GM23248 (cell line): ENCODE measurements around the gene ASGR2. TPM values are rescaled to one million over a fixed set of nuclear protein-coding genes. Genes with fewer than 3 reads are reported as not detected.

ENCODE experiments used
- DNase-seq: peaks from one replicate; pipeline ENCODE4 v3.0.0-alpha.2; 2015
- H2AFZ ChIP-seq: fragments of 200-600 bp; sonication (generic); 2 replicates; pipeline ENCODE4 v1.6.1; 2016; ENCODE audit warnings: antibody characterized with exemption
- H3F3A ChIP-seq: fragments of 200-600 bp; sonication (generic); 2 replicates; pipeline ENCODE4 v1.6.1; 2016; ENCODE audit warnings: mild to moderate bottlenecking, antibody characterized with exemption, mixed run types; ENCODE audit not compliant: insufficient read depth
- H3K27ac ChIP-seq: fragments of 200-600 bp; sonication (generic); 2 replicates; pipeline ENCODE4 v1.5.1; 2016; ENCODE audit warnings: mild to moderate bottlenecking
- H3K27me3 ChIP-seq: fragments of 200-600 bp; sonication (generic); replicated peaks from 2 replicates; pipeline ENCODE4 v1.6.1; 2016; ENCODE audit warnings: mild to moderate bottlenecking; ENCODE audit not compliant: insufficient read depth
- H3K36me3 ChIP-seq: fragments of 200-600 bp; sonication (generic); 2 replicates; pipeline ENCODE4 v1.6.1; 2016; ENCODE audit warnings: low read depth, mild to moderate bottlenecking
- H3K4me1 ChIP-seq: fragments of 200-600 bp; sonication (generic); 2 replicates; pipeline ENCODE4 v1.6.1; 2016; ENCODE audit warnings: mild to moderate bottlenecking; ENCODE audit not compliant: insufficient read depth
- H3K4me2 ChIP-seq: fragments of 200-600 bp; sonication (generic); one replicate; pipeline ENCODE4 v1.6.1; 2016; ENCODE audit warnings: mild to moderate bottlenecking; ENCODE audit not compliant: unreplicated experiment
- H3K4me3 ChIP-seq: fragments of 200-600 bp; sonication (generic); 2 replicates; pipeline ENCODE4 v1.5.1; 2016; ENCODE audit warnings: mild to moderate bottlenecking
- H3K79me2 ChIP-seq: fragments of 200-600 bp; sonication (generic); 2 replicates; pipeline ENCODE4 v1.6.1; 2016; ENCODE audit warnings: mild to moderate bottlenecking; ENCODE audit not compliant: insufficient read depth
- H3K9ac ChIP-seq: fragments of 200-600 bp; sonication (generic); 2 replicates; pipeline ENCODE4 v1.6.1; 2016; ENCODE audit warnings: mild to moderate bottlenecking
- H3K9me2 ChIP-seq: fragments of 200-600 bp; sonication (generic); 2 replicates; pipeline ENCODE4 v1.6.1; 2016; ENCODE audit warnings: mixed run types, mild to moderate bottlenecking, moderate library complexity; ENCODE audit not compliant: insufficient read depth
- H3K9me3 ChIP-seq: fragments of 200-600 bp; sonication (generic); one replicate; pipeline ENCODE4 v1.6.1; 2017; ENCODE audit warnings: low read depth
- H4K20me1 ChIP-seq: fragments of 200-600 bp; sonication (generic); 2 replicates; pipeline ENCODE4 v1.6.0; 2016; ENCODE audit not compliant: insufficient read depth
- EZH2 ChIP-seq: fragments of 200-600 bp; sonication (generic); IDR thresholded peaks from 2 replicates; pipeline ENCODE4 v1.6.1; 2018; ENCODE audit warnings: antibody characterized with exemption, mild to moderate bottlenecking; ENCODE audit not compliant: insufficient read depth, poor library complexity, severe bottlenecking
- EZH2phosphoT487 ChIP-seq: fragments of 200-600 bp; sonication (generic); IDR thresholded peaks from 2 replicates; pipeline ENCODE4 v1.6.1; 2018; ENCODE audit warnings: antibody characterized with exemption, moderate library complexity, mild to moderate bottlenecking, low read depth; ENCODE audit not compliant: insufficient read depth
- WGBS, 2 experiments: methylation state at CpG; one replicate each; pipeline ENCODE4 v1.1.6; 2015 to 2017; ENCODE audit warnings: low lambda C conversion rate in 2 of 2, low coverage in 1 of 2; ENCODE audit errors: missing lambda C conversion rate in 2 of 2; 5-methylcytosine and 5-hydroxymethylcytosine counted together
- in situ Hi-C: fragments of 300-500 bp; cut with MboI; formaldehyde crosslinking; loops from 2 replicates; pipeline ENCODE4 v1.15.0; 2020
- polyA plus RNA-seq: library from polyadenylated mRNA; unstranded; fragments of >200 nt; fragmentation: Nextera tagmentation; extraction: Ambion mirVana; gene quantifications from 2 replicates; pipeline ENCODE4 v1.2.1, GENCODE V29; 2016
- total RNA-seq: library from RNA; depleted of rRNA; stranded (reverse); fragments of >200 nt; shearing (Covaris generic); gene quantifications from 2 replicates; pipeline ENCODE4 v1.2.3, GENCODE V29; 2014

Gene ASGR2
- total and polyA plus RNA-seq, 2 experiments from 2014 or later: not detected

DNA sequence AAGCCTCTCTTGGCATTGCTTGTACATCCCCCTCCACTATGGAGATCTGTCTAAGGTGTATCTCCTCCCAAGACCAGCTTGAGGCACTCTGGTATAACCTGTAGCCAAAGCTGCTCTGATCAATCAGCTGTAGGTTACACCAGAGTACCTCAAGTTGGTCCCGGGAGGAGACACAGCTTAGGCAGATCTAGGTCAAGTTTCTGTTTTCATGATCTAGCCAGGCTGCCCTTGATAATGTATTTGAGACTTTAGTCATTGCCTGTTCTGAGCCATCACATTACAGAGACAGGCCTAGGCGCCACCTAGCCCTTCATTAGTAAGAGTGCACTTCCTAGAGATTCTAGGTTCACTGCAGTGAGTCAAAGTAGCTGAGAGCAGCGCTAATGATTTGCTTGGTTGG lies 33.1 kb upstream of the ASGR2 start:
- no peaks in the 10 kb centered on the region for H3F3A ChIP-seq
- H3K4me2 ChIP-seq: no peak overlapping the region
- H3K27me3 ChIP-seq: peaks cover 4% of the 10 kb centered on the region
- no peak overlapping the region for H2AFZ ChIP-seq
- no peak for DNase-seq
- H3K4me1 ChIP-seq: no peaks in the 10 kb centered on the region
- no peak overlapping the region for H3K9ac ChIP-seq
- no peak overlapping the region for H3K4me3 ChIP-seq
- no peak overlapping the region for H3K27ac ChIP-seq
- no peaks in the 10 kb centered on the region for H3K9me3 ChIP-seq
- no peaks in the 10 kb centered on the region for H3K79me2 ChIP-seq
- 59 to 69% methylated on average over 3 of the region's 3 CpGs for WGBS, 2 experiments
- H4K20me1 ChIP-seq: no peaks in the 10 kb centered on the region
- H3K36me3 ChIP-seq: no peaks in the 10 kb centered on the region
- TF ChIP-seq EZH2 (no peak), EZH2phosphoT487 (no peak)
- in situ Hi-C loops: loop anchor here (25.0 kb wide), 1 partner anchor 235 kb away; no protein-coding TSS in a partner anchor
- H3K9me2 ChIP-seq: no peaks in the 10 kb centered on the region

DNA sequence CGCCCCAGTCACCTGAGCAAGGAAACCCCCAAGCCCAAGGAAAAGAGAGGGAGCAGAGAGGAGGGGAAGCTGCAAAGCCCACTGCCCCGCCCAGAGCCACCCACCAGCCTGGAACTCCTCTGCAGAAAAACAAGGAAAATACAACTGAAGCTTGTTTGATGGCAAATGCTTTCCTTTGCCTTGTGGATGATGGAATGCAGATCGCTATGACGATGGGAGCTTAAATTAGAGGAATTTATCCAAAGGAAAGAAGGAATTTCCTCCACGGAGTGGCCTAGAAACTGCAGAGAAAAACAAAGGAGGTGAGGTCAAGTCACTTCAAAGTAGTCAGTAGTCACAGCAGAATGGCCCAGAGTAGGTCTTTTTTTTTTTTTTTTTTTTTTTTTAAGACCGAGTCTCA lies 31.5 kb upstream of the ASGR2 start:
- Histone ChIP-seq H2AFZ (no peak overlapping the region), H3K79me2 (no peaks in the 10 kb centered on the region), H3K4me2 (no peak overlapping the region), H3K9ac (no peak overlapping the region), H3K4me1 (no peaks in the 10 kb centered on the region), H3K4me3 (no peak overlapping the region), H3K27me3 (peaks cover 9% of the 10 kb centered on the region), H3K36me3 (no peaks in the 10 kb centered on the region), H3K9me3 (no peaks in the 10 kb centered on the region), H3F3A (no peaks in the 10 kb centered on the region), H3K9me2 (no peaks in the 10 kb centered on the region), H3K27ac (no peak overlapping the region), H4K20me1 (no peaks in the 10 kb centered on the region)
- in situ Hi-C loops: loop anchor here (25.0 kb wide), 1 partner anchor 234 kb away; no protein-coding TSS in a partner anchor
- DNase-seq: no peak
- TF ChIP-seq EZH2: no peak
- no peak for TF ChIP-seq EZH2phosphoT487
- WGBS, 2 experiments: 21 to 24% methylated on average over 6 of the region's 6 CpGs

DNA sequence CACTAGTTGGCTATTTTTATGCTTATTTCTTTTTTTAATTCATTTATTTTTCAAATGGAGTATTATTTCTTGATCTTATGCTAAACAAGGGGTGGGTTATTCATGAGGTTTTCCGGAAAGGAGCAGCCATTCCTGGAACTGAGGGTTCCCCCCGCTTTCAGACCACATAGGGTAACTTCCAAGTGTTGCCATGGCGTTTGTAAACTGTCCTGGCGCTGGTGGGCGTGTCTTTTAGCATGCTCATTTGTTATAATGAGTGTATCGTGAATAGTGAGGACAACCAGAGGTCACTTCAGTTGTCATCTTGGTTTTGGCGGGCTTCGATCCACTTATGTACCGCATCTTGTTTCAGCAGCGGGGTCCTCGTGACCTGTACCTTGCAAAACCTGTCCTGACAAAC lies 29.6 kb upstream of the ASGR2 start:
- Histone ChIP-seq H3K9me2 (no peaks in the 10 kb centered on the region), H3K9ac (no peak overlapping the region), H3K36me3 (no peaks in the 10 kb centered on the region), H2AFZ (no peak overlapping the region), H4K20me1 (no peaks in the 10 kb centered on the region), H3K27me3 (peaks cover 15% of the 10 kb centered on the region), H3K4me3 (no peak overlapping the region), H3K79me2 (no peaks in the 10 kb centered on the region), H3K9me3 (no peaks in the 10 kb centered on the region), H3K27ac (no peak overlapping the region), H3F3A (no peaks in the 10 kb centered on the region), H3K4me1 (no peaks in the 10 kb centered on the region), H3K4me2 (no peak overlapping the region)
- in situ Hi-C loops: loop anchor here (25.0 kb wide), 1 partner anchor 232 kb away; no protein-coding TSS in a partner anchor
- DNase-seq: no peak
- 66 to 75% methylated on average over 11 of the region's 11 CpGs for WGBS, 2 experiments
- TF ChIP-seq EZH2: no peak
- no peak for TF ChIP-seq EZH2phosphoT487

- no peak overlapping the region for H3K4me3 ChIP-seq
- no peak overlapping the region for H2AFZ ChIP-seq
- DNase-seq: no peak
- no peaks in the 10 kb centered on the region for H3K4me1 ChIP-seq
- no peak overlapping the region for H3K9ac ChIP-seq
- TF ChIP-seq EZH2 (no peak), EZH2phosphoT487 (no peak)
- in situ Hi-C loops: loop anchor here (25.0 kb wide), 1 partner anchor 230 kb away; no protein-coding TSS in a partner anchor
- no peaks in the 10 kb centered on the region for H3K9me2 ChIP-seq
- H3K4me2 ChIP-seq: no peak overlapping the region
- H3K79me2 ChIP-seq: no peaks in the 10 kb centered on the region
- 65 to 67% methylated on average over 10 of the region's 10 CpGs for WGBS, 2 experiments
- H3K9me3 ChIP-seq: no peaks in the 10 kb centered on the region
- no peak overlapping the region for H3K27ac ChIP-seq
- H3K27me3 ChIP-seq: peaks cover 29% of the 10 kb centered on the region
- H3F3A ChIP-seq: no peaks in the 10 kb centered on the region
- no peaks in the 10 kb centered on the region for H4K20me1 ChIP-seq
- H3K36me3 ChIP-seq: no peaks in the 10 kb centered on the region
These were observed 27.2 kb upstream of the ASGR2 start for GRCh38 chr17:7141824-7142223.

GRCh38 chr17:7139400-7139799 lies 24.8 kb upstream of the ASGR2 start:
- peaks cover 34% of the 10 kb centered on the region for H3K27me3 ChIP-seq
- no peak for DNase-seq

More at GRCh38 chr17:7139400-7139799, 24.8 kb upstream of the ASGR2 start:
- H3K79me2 ChIP-seq: no peaks in the 10 kb centered on the region
- TF ChIP-seq EZH2: no peak
- TF ChIP-seq EZH2phosphoT487: no peak
- H3K9me3 ChIP-seq: no peaks in the 10 kb centered on the region
- no peak overlapping the region for H3K9ac ChIP-seq
- no peaks in the 10 kb centered on the region for H3K4me1 ChIP-seq
- H3K4me2 ChIP-seq: no peak overlapping the region
- H3K27ac ChIP-seq: no peak overlapping the region
- no peaks in the 10 kb centered on the region for H3K9me2 ChIP-seq
- no peak overlapping the region for H2AFZ ChIP-seq
- H3K4me3 ChIP-seq: no peak overlapping the region
- 71 to 74% methylated on average over 10 of the region's 10 CpGs for WGBS, 2 experiments
- no peaks in the 10 kb centered on the region for H3K36me3 ChIP-seq
- in situ Hi-C loops: loop anchor here (5.0 to 25.0 kb wide), 2 partner anchors 87 to 227 kb away; no protein-coding TSS in a partner anchor
- H4K20me1 ChIP-seq: no peaks in the 10 kb centered on the region
- H3F3A ChIP-seq: no peaks in the 10 kb centered on the region
